Activated CD4-positive, alpha-beta T cell treated with anti-CD3 and anti-CD28 coated beads, Interleukin-2, amount 50 U/mL, for 1 hour (primary cell): ENCODE measurements around the gene SOBP.
A peak's percentile ranks its signal among the peaks of the same experiment; 100 is the strongest.

Source experiments
- DNase-seq: peaks from one replicate; pipeline ENCODE4 v3.0.0-alpha.2; 2020

SOBP gene

DNA sequence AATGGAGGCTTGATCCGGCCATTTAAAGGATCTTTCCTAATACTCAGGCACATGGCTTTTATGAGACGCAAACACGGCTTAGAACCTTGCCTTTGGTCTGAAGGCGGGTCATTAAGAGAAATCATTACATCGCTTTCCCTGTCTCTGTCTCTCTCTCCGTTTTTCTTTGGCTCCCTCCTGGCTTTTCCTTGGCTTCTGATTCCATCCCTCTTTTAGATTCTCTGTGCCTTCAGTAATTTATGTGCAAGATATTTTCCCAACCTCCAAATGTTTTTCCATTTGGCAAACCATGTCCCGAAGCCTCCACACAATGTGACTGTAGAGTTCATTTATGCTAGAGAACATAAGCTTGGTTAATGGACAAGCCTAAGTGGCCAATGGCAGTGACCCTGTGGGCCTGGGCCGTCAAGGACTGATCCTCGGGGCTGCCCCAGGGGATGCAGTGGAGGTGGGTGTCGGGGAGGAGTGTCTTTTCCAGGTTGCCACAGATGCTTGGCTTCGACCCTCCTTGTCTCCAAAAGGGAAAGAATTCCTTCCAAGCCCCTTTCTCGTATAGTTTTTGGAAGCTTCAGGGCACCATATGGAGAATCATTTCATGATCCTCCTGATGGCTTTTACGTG is 177.2 kb downstream of the SOBP start:
- DNase-seq, result no peak

DNA sequence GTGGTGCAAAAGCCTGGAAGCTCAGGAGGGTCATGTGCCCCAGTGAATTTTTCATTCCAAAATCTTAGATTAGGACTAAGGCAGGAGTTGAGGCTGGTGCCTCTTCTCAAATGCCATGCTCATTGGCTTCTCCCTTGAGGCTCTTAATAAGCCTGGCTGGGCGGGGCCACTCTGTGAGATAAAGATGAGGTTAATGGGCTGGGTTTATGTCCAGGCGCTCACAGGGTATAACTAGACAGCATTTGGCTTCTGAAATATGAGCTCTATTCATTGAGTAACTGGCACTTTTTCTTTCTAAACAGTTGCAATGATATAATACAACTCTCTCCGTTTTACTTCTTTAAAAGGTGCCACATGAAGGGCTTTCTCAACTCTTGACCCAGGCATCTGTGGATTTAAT is 177.9 kb downstream of the SOBP start:
- DNase-seq, result no peak

DNA sequence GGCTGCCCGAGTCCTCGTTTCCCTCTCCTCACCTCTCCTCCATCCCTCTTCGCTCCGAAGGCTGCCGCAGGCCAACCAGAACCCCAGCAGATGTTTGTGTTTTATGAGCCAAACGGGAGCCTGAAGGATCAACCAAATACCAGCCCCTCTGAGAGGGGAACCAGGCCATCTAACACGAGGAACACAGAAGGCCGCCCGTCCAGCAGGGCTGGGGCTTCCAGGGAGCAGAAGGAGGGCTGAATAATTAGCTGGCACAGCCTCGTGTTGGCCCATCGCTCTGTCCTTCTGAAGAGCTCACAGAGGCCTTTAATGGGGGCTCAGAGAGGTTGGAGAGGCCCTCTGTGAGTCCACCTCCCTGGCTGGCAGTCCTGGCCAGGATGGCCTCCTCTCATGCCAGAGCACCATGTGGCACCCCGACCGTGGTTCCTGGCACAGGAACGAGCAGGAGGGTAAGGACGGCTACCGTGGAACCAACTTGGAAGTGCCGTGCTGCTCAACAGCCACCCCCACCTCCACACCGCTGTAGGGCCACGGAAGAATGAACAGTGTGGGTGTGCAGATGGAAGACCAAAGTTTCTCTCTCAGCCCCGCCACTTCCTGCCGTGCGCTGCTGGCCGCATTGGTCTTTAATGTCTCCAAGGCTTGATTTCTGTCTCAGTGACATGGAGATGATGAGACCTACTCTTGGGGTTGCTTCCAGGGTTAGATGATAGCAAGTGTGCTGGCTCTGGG is 179.0 kb downstream of the SOBP start:
- no peak for DNase-seq

DNA sequence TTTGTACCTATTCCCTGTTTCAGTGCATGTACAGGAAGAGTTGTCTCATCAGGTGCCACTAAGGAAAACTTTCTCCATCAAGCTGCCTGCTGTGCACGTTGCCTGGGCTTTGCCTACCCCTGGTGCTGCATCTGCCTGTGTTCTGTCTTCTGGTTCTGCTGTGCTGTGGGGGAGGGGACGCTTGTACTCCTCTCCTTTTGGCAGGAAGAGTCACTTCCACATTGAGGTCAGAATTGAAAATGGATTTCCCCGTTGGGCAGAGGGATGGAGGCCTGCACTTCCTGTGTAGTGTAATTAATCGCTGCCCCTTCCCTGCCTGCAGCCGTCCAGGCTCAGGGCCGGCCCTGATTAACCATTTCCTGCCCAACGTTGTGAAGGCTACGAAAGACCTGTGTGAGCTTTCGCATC is 180.9 kb downstream of the SOBP start:
- DNase-seq, result no peak

DNA sequence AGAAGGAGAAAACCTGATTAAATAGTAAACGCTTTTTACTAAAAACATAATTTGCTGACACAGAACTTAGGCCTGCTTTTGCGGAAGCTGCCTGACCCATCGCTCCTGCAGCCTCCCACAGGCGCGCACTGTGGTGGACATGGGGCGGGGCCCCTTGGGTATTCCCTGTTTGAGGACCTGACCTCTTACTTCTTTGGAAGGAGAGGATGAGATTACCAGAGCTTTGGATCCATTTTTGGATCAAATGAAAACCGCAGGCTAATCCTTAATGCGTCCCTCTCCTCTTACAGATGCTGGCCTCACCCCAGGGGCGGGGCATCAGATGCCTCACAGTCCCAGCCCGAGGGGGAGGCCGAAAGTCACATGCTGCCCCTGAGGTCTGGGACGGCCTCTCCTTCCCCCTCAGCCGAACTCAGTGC is 183.2 kb downstream of the SOBP start:
- no peak for DNase-seq

DNA sequence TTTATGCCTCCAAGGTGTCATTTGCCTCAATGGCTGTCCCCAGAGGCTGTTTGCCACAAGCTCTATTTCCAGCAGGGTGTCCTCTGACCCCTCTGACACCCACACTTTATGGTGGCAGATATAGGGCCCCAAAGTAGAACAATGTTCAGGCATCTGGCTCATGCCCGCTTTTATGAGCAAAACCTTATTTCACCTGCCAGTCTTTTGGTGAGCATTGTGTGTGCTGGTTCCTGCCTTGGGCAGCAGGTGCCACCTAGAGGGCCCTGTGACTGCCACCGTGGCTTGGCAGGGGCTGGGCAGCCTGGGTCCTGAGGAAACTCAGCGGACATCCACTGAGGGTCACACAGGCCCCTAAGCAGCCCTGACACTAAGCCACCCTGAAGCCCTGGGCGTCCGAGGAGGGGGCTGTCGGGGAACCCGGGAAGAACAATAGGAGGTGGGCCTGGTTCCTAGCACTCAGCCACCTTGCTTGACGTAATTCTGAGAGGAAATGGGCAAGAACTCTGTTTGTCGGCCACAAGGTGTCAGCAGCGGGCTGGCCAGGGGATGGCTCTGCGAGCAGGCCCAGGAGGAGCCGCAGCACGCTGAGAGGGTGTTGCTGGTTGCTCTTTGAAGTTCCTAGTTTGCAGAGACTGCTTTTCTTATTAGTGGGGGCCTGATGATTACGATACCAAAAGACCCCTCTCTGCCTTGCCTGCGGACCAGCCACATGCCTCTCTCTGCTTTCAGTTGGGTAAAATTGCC is 185.2 kb downstream of the SOBP start:
- DNase-seq, result peak; percentile 90

DNA sequence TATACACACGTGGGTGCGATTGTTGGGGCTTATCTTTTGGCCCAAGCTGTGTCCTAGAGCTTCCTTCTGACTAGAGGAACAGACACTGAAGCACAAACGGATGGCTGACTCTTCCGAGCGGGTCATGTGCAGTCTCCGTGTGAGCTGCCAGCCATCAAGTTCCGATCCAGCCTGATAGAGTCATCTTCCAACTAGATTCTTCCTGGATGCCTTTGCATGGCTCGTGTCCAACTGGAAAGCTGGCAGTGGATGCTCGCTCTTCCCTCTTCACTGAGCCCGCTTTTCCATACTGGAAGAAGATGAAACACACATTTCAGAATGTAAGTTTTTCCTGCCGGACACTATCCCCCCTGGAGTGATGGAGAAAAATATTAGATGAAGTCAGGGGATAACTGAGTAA is 186.1 kb downstream of the SOBP start:
- DNase-seq, result no peak

DNA sequence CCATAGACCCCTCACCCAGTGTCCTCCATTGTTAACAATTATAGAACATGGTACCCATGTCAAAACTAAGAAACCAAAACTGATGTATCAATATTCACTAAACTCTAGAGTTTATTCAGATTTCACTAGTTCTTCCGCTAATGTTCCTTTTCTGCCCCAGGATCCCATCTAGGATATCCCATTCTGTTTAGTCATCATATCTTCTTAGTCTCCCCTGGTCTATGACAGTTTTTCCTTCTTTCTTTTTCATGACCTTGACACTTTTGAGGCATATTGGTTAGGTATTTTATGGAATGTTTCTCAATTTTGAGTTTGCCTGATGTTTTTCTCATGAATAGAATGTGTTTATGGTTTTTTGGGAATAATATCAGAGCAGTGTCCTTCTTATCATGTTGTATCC is 187.5 kb downstream of the SOBP start:
- DNase-seq, result no peak

DNA sequence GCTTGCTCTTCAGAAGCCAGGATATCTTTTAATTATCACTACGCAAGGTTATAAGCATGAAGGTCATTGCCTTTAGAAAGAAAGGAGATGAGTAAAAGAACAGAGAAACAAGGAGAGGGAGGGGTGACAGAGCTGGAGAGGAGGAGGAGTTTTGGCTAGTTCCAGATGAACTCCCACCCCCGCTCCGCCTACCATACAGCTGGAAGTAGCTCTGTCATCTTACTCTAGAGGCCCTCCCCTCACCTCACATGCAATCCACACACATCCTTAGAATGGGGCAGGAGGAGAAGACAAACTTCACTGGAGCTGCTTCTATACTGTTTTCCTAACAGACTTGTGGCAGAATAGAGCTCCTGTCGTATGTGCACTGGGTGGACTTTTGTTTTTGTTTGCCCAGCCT is 189.5 kb downstream of the SOBP start:
- DNase-seq, result no peak

DNA sequence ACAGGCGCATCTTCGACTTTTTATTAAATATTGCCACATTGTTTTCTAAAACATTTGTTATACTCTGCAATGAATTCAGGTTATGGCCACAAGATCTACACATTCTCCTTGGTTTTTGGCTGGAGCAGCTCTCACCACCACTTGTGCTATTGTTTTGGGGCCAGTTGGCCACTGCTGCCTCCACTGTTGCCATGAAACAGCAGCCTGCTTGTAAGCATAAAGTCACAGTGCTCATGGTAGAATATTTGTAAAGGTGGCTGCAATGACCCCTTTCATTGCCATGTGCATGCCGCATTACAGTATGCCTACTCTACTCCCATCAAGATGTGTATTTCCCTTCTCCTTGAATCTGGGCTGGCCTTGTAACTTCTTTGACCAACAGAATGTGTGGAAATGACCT is 192.8 kb downstream of the SOBP start:
- DNase-seq, result no peak

DNA sequence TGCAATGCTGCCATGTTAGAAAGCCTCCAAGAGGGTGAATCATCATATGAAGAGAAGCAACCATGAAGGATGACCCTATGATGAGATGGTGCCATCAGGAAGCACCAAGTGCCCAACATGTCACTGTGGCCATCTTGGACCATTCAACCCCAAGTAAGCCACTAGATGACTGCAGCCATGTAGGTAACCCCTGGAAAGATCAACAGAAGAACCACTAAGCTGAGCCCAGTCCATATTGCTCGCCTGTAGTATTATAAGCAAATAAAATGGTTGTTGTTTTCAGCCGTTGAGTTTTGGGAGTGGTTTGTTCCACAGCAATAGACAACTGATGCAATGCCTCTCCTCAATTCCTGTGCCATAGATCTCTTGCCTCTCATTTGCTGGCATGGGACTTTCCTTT is 193.3 kb downstream of the SOBP start:
- no peak for DNase-seq

DNA sequence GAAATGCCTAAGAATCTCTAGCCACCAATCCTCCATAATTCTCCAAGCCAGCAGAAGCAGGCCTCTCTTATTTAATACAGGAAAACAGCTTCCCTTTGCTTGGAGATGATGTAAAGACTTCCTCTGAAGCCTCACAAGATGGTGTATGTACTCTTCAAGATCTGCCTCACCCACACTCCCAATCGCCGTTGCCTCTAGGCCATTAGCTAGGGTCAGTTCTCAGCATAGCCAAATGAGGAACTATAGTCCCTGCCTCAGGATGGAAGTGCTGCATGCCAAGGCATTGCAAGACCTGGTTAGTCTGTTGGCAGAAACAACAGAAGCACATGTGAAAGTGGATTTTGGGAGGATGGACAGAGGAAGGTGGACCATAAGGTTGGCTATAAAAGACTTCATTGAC is 195.1 kb downstream of the SOBP start:
- no peak for DNase-seq

DNA sequence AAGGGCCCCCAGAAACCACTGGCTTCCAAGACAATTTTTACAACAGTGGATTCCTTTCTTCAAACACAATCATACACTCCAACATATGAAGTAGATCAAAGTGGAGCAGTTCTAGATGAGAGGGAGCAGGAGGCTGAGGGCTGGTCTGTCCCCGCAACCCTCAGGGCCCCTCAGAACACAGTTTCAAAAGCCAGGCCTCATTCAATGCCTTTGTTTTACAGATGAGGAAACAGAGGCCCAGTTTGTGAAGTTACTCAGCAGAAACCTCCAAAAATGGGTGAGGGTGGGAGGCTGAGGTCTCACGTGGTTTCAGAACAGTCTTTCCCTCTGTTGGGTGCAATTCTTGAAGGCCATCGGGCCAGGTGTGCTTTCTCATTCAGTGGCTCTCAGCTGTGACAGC is 199.3 kb downstream of the SOBP start:
- no peak for DNase-seq

DNA sequence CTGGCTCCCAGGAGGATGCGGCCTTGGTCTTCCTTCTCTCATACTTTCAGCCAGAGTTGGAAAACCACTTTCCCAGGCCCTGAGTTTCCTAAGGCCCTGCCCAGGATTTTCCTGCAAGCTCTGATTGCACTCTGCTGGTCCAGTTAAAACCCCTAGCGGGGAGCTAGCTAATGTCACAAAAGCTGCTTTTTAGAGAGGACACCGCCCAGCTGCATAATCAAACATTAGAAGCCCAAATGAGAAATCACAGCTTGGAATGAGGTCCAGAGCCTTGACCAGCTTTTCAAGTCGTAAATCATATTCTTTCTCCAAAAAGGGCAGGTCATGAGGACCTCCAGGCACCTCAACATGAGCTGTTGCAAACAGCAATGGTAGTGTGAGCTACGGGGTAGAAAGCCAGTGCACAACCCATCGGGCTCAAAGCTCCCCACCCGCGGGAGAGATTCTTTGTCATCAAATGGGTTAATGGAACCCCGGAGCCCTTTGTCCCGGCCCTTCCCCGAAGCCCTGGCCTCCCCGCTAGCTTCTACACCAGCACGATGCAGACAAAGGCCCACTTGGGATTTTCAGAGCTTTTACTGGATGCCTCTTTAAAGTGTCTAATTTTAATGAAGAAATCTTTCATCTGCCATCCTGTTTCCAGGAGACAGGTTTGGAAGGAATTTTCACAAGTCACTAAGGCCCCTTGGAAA is 200.2 kb downstream of the SOBP start:
- DNase-seq, result no peak

DNA sequence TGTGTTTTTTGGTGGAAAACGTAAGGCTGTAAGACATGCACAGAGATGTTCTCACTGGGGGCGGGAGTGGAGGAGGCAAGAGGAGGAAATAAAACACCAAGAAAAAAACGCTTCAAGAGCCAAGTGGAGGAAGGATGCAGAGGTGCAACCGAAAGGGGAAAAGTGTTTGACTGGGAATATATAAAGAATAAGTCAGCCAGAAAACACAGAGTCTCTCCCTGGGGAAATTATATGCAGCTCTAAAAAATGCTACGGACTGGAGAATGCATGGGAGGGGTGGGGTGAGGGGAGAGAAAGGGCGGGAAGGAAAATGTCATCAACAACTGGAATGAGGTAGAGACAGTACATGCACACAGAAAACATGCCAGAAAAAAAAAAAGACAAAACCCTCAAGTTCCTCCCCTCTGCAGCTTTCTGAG is 200.7 kb downstream of the SOBP start:
- no peak for DNase-seq

DNA sequence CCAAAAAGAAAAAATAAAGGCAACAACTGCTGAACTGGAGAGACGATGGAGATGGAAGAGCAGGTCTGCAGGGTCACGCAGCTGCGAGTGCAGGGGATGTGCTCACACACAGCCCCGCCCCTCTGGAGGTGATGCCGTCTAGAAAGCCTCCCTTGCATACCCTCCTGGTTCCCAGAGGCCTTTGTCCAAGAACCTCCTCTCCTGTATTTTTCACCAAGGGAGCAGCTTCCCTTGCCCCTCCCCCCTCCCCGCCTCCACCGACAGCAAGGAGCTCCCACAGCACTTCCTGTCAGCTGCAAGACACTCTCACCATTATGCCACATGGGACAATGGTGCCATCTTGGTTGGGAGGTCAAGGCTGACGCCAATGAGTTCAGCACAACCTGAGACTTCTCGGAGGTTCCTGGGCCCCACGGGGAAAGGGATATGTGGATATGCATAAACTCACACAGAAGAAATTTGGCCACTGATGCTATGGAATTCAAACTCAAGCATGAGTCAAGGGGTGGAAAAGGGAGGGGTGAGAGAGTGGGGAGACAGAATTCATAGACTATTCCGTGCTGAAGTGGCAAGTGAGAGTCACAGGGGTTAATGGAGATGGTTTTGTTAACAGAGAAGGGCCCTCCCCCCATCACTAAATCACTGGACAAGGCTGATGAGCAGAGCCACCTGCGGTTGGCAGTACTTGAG is 201.3 kb downstream of the SOBP start:
- DNase-seq, result no peak

DNA sequence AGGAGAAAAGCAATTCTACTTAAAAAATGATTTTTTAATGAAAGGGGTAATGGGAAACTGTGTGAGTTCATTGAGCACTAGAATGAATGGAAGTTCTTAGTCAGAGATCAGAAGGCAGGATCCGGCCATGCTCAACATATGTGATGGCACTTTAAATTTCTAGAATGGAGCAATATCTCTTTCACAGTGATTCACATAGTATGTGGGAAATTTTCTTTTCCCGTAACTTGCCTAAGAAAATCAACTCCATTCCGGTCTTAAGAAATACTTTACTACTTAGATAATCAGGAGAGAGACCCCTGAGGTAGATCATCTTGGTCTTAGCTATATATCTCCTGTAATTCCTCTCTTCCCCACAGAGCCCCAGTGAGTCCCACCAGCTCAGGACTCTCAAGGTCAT is 202.4 kb downstream of the SOBP start:
- DNase-seq, result no peak

DNA sequence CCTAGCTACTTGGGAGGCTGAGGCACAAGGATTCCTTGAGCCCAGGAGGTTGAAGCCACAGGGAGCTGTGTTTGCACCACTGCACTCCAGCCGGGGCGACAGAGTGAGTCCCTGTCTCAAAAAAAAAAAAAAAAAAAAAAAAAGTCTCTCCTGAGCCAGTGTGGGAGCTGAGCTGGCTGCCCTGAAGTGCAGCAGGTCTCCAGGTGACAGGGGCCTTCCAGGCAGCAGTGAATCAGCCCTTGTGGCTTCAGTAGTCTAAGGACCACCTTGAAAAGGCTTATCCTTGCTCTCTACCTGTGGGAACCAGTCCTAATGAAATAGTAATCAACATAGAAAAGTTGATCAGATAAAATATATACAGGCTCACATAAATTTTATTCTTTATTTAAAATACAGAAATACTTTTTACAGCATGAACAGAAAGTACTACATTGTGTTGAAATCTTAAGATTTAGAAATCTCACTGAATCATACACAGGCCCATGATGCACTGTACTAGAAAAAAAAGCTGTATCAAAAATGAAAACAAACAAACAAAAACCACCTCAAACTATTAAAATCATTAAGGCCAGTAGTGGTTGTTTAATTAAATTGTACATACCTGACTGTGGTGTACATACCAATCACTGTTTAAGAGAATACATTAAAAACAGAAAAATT is 205.3 kb downstream of the SOBP start:
- DNase-seq, result no peak

DNA sequence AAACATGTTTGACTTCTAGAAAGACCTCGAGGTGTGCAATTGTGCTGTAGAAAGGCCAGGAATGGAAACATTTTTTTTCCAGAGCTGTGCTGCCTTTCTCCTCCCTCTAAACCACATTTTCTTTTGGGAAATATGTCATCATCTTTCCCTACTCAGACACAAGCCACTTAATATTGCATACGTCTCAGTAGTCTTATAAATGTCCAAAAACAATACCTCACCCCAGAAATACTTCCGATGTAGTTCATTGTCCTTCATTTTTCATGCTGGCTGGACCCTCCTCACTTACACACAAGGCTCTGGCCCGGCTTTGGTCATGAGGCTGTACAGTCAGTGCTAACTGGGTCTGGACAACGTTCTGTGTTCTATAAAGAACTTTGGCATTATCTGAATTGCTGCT is 207.8 kb downstream of the SOBP start:
- no peak for DNase-seq

DNA sequence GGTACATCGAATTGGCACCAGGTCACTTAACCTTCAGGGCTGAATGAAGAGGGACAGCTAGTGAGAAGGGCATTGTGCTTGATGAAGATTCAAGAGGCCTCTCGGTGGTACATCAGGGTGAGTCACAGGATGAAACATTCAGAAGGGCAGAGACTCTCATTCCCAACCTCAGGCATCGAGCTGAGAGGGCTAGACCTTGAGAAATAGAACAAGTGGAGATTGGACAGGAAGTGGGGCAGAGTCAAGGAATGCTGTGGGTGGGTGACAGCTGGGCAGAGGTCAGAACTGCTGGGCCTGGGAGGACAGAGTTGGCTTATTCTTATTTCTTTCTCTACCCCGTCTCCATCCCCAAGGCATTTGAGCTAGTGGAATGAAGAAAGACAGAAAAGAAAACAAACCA is 208.2 kb downstream of the SOBP start:
- no peak for DNase-seq

DNA sequence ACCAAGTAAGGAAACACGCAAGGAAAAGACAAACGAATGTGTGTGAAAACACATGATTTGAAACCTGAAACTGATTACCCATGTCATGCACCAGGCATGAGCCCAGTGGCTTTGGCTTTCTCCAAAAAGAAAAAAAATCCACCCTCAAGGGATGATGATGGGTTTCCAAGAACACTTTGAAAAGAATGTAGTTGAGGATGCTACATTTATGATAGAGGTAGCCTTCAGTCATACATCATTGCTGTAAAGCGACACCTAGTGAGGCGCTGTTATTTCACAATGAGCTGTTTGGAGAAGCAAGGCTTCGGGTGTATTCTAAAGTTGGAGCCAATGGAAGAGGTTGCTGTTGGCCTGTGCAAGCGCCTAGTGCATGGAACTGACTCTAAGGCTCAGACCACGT is 209.3 kb downstream of the SOBP start:
- DNase-seq, result no peak

DNA sequence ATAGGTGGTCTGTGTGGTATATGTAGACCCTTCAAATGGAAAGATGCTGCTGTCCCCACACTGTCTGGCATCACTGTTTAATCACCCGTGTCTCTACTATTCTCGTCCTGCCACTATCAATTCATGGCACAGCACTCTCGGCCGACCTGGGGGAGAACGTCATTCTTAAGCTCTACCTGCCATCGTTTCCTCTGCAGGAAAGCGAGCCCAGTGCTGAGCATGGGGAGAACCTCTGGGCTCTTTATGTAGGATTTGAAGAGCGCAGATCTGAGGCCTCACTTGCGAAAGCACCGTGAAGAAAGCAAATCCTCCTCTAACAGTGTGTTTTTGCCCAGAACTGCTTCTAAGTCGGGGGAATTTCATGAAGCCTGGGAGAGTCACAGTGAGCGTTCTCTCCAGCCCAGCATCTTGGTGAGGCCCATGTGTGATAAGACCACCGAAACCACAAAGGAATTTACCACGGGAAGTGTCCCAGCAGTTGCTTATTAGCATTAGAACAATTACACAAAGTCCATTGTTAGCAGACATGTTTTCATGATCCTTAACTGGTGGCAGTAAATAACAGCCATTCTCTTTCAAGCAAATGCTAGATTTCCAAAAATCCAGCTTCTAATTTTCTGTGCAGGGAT is 209.9 kb downstream of the SOBP start:
- DNase-seq, result no peak
